Esophagus muscularis mucosa (tissue), 4 donors: Measurements from ENCODE around the gene ITGBL1.

Experiments
- CTCF ChIP-seq, 3 experiments: fragments of 200-600 bp in 2 of 3; fragments of 450-650 bp in 1 of 3; sonication (generic) in 2 of 3; IDR thresholded peaks; one replicate each; pipeline ENCODE4 v1.5.1; 2017 to 2019; ENCODE audit warnings: antibody characterized with exemption in 3 of 3, mild to moderate bottlenecking in 2 of 3, moderate library complexity in 1 of 3
- EP300 ChIP-seq: sonication (generic); formaldehyde crosslinking; IDR thresholded peaks from one replicate; pipeline ENCODE4 v1.6.1; 2017; ENCODE audit warnings: antibody characterized with exemption
- POLR2AphosphoS5 ChIP-seq, 2 donors: sonication (generic); formaldehyde crosslinking; IDR thresholded peaks; one replicate each; pipeline ENCODE4 v1.6.1; 2017; ENCODE audit warnings: antibody characterized with exemption in 2 of 2

GRCh38 chr13:101673360-101674105 is 221.1 kb downstream of the ITGBL1 start:
- no peak for TF ChIP-seq CTCF (IDR thresholded peaks at IDR 0.05)
- TF ChIP-seq POLR2AphosphoS5 (IDR thresholded peaks at IDR 0.05), result peak in 1 of 2 donors; percentile 24
- no peak for TF ChIP-seq EP300
